Activated CD4-positive, CD25-positive, alpha-beta regulatory T cell (primary cell): Measurements from ENCODE around the gene MAP4.
"Not testable (repeated sequence)": the region's sequence is repeated elsewhere in the genome, so short reads cannot be mapped to it uniquely, and the experiment has no call there.

ENCODE experiments used
- DNase-seq, 4 experiments: peaks; one replicate each; lab custom pipeline; 2025; lab: John Stamatoyannopoulos, UW

Gene MAP4

DNA sequence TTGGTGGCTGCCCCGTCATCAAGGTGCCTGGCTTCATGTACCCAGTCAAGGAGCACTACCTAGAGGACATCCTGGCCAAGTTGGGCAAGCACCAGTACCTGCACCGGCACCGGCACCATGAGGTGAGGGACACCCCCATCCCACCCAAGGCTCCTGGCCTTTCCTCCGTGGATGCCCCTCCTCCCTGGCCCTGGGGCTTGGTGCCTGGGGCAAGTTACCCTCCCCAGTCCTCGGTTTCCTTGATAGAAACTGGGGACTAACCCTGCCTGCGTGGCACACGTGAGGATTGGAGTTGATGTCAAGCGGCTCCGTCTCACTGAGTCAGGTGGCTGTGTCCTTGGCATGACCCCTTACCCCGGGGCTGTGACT, 169.4 kb downstream of the MAP4 start:
- DNase-seq = no peak

DNA sequence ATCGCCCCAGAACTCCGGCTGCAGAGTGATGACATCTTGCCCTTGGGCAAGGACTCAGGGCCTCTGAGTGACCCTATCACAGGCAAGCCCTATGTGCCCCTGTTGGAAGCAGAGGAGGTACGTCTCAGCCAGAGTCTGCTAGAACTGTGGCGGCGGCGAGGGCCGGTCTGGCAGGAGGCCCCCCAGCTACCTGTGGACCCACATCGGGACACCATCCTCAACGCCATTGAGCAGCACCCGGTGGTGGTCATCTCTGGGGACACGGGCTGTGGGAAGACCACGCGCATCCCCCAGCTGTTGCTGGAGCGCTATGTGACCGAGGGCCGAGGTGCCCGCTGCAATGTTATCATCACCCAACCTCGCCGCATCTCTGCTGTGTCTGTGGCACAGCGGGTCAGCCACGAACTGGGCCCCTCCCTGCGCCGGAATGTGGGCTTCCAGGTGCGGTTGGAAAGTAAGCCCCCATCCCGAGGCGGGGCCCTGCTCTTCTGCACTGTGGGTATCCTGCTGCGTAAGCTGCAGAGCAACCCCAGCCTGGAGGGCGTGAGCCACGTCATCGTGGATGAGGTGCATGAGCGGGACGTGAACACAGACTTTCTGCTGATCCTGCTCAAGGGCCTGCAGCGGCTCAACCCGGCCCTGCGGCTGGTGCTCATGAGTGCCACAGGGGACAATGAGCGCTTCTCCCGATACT, 169.9 kb downstream of the MAP4 start:
- no peak for DNase-seq

DNA sequence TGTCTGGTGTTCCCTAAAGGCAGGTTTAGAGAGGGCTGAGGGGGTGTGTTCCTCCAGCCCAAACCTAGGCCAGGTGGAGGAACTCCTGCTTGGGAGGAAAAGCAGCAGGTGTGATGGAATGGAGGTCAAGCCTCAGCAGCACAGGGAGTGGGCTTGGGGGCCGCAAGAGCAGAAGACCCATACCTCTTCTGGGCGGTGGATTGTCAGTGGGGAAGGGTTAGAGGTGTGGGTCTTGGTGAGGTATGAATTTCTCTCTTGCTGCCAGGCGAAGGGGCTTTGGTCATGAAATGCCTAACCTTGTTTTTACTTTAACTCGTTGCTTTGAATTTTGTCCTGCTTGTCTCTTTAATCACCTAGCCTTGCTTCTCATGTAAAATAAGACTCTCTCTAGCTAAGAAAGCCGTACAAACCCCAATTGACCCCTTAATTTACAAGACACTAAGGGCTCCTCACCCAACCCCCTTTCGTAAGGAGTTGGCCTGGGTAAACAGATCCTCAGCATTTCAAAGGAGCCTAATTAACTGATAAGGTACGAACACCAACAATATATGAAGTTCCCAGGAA, 174.3 kb downstream of the MAP4 start:
- DNase-seq = no peak

DNA sequence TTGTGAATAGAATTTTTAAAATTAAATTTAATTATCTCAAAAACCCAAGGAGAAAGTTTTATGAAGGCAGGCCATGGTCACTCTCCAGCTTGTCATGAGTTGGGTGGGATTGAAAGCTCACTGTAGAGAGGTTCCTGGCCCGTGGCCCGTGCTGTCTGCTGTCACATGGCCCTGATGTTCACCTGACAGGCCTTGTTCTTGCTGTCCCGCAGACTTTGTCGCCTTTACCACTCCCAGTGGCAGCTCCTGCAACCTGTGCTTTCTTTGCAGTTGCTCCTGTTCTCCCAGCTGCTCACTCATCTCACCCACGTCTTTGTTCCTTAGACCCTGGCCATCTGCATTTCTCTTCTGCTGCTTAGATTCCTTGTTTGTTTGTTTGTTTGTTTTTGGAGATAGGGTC, 177.7 kb downstream of the MAP4 start:
- DNase-seq = no peak

DNA sequence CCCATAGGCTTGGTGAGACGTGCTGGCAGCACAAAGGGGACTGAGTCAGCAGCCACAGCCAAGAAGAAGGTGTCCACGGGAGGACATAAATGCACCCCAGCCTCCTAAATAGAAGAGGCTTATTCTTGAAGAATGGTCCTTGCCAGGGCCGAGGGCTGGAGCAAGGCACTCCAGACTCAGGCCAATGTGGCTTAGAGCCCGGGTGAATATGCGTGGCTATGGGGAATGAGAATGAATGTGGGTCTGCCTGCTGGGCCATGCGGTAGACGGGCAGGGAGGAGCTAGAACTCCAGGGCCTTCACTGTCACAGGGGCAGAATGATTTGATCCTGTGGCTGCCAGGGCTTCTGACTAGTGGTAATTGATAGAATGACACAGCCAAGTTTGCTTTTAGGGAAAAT, 179.2 kb downstream of the MAP4 start:
- no peak for DNase-seq

DNA sequence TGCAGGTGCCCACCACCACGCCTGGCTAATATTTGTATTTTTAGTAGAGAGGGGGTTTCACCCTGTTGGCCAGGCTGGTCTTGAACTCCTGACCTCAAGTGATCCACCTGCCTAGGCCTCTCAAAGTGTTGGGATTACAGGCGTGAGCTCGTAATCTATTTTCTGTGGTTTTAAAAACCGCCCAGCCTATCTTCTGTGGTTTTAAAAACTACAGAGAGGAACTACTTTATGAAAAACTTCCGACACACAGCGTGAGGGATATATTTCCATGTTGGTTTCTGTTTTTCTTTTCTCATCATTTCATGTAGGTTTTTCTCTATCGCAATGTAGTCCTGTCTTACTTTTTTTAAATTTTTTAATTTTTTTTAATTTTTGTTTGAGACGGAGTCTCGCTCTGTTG, 186.7 kb downstream of the MAP4 start:
- not testable (repeated sequence) for DNase-seq

DNA sequence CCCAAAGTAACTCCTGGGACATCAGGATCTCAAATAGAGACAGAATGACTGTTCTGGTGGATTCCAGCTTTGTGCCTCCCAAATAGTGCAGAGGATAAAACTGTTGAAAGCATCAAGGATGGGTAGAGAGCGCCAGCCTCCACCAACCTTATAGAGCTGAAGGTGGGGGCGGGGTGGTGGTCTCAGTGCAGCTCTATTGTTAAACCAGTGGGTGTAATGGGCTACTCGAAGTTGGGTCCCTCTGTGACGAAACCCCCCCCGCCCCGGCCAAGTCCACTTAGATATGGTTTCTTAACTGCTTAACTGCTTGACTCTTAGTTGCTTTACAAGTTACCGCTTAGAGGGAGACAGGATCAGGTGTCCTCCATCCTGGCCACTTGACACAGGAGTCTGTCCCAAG, 190.6 kb downstream of the MAP4 start:
- no peak for DNase-seq

DNA sequence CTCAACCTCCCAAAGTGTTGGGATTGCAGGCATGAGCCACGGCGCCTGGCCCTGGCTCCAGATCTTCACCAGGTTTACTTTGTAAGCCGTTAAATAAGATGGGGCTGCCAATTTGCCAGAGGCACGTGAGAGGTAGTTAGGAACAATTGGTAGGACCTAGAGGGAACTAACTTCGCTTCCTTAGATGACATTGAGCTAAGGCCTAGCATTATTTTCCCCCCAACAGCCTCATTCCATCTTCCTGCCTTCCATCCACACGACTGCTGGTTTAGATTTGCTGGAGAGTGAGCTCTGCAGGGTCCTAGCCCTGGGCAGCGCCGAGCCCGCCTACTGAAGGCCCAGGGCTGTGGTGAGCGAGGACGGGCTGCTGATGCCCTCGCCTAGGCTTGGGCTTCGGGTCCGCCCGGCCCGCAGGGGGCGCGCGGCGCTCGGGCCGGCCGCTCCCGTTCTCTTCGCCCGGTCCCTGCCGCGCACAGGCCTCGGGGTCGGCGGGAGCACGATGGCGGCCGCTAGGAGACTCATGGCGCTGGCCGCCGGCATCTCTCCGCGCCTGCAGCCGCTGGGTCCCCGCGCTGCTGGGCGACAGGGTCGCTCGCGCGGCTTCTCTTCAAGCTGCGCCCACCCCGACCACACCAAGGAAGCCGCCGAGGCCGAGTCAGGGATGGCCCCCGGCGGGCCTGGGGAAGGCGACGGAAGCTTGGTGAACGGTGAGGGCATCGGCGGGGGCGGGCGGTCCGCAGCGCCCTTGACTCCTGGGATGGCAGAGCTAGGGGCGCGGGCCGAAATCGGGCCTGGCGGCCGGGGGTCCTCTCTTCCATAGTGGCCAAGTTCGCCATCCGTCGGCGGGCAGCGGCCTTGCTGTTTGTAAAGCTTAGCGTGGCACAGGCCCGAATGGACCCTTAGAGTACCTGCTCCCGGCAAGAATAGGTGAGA, 191.4 kb downstream of the MAP4 start:
- DNase-seq = peak; percentile 53 to 74 (median 62)

DNA sequence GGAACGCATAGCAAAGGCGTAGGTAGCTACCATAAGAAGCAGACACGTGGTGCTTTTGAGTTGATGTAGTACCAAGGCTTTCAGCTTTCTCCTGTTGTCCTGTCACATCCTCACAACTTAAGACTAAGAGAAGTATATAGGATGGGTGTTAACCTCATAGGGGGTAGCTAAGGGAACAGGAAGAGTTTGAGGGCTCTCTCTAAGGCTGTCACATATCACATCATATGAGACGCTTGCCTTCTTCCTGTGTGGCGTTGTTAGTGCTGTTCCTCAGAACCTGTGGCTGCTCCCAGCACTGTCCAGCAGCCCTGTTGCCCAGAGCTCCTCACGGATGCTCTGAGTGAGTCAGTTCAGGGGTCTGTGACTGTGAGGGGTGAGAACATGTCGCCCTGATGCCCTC, 198.6 kb downstream of the MAP4 start:
- no peak for DNase-seq

DNA sequence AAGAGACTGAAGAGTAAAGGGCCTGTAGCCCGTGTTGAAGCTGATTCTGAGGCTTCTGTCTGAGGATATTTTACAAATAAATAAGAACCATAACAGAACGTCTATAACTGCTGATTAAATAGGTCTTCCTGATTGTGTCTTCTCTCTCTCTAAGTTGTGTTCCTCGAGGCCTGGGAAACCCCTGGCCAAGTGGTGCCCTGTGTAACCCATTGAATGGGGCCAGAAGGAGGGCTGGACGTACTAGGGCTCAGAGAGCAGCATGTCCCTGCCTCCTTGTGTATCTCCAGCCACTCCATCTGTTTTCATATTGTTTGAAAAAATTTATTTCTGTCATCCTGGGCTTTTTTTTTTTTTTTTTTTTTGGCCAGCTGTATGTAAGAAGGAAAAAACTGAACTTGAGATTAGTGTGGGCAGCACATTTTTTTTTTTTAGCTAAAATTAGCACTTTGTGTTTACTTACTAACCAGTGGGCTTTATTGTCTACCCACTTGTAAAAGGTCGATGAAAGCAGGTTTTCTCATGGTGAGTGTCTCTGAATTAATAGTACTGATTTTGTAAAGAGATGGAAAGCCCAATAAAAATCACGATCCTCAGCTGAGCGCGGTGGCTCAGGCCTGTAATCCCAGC, 202.6 kb downstream of the MAP4 start:
- no peak for DNase-seq

DNA sequence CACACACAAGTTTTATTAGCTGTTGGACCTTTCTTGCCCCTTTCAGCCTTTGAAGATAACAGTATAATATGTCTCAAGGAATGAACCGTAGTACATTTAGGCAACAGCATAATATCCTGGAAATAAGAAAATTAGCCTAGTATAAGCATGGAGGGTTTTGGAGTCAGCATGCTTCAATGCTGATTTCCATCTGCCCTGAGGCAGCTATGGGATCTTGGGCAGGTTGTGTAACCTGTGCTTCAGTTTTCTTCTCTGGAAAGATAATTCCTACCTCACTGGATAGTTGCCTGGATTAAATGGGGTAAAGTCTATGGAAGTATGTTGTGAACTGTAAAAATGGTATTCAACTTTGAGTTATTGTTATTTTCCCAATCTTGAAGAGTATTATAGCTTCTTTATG, 211.6 kb downstream of the MAP4 start:
- no peak for DNase-seq

DNA sequence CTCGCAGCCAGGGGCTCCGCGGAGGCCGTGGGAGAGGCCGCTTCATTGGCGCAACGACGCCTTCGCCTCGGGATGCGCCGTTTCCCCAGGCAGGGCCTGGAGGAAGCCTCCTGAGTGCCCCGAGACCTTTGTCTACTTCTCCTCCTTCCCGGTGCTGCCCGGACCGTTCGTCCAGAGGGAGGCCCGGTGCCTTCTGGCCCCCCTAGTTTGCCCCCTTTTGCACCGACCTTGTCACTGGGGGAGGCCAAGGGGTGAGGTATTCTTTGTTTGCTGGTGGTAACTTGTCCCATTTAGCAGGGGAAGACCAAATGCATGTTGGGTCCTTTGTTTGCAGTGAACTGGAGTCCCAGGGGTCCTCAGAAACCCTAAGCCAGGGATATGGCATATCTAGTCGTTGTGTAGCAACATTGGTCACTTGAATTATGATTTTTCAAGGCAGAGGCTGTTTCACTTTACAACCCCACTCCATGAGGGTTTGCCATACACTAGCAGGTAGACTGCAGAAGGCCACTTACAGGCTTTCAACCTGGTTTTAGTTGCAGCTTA, 212.7 kb downstream of the MAP4 start:
- DNase-seq = no peak

DNA sequence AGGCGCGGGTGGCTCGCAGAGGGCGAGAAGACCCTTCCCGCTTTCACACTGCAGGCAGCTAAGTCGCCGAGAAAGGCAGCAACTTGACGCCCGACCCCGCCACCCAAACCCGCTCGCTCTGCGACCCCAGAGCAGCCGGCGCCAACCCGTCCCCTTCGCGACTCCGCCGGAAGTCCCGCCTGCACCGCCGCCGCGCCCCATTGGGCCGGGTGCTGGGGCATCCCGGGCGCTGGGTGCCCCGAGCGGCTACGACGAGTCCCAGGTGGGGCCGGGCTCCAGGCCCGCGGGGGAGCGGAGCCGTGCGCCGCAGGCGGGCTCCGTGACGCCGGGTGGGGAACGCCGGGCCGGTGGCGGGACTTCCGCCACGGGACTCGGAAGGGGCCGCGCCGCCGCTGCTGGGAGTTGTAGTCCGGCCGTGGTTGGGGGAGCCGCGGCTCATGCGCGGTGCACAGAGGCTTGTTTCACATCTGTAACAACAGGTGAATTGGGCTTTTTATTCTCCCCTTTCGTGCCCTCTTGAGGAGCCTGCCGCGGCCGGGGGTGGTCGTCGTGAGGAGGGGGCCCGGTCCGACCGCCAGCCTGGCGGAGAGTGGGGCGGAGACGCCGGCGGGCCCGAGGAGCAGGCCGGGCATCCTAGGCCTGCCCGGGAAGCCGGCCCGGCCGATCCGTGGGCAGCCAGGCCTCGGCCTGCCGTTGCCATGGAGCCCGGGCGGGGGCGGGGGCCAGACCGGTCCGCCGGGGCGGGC, 213.3 kb downstream of the MAP4 start, which contains the start of gene DHX30:
Gene DHX30, plus strand, starts transcription at position 405 of the 746 bp plus-strand sequence. CDS start 7,546 bp downstream, outside the sequence.
- DNase-seq = peak; percentile 66 to 74 (median 70)
